Nephron (organoid): ENCODE data around the gene CLDN7.

Source experiments
- H3K27ac Mint-ChIP-seq, 3 experiments: 2 replicates each; pipeline ENCODE4 v1.8.0; 2020; ENCODE audit warnings: mixed read lengths in 3 of 3, mild to moderate bottlenecking in 2 of 3, moderate library complexity in 1 of 3
- H3K27me3 Mint-ChIP-seq: 2 replicates; pipeline ENCODE4 v1.8.0; 2021; ENCODE audit warnings: low read depth, mild to moderate bottlenecking, moderate library complexity, mixed read lengths
- H3K36me3 Mint-ChIP-seq: 2 replicates; pipeline ENCODE4 v1.8.0; 2020; ENCODE audit warnings: low read depth, mixed read lengths
- H3K4me1 Mint-ChIP-seq: 2 replicates; pipeline ENCODE4 v1.8.0; 2020; ENCODE audit warnings: mixed read lengths
- H3K4me3 Mint-ChIP-seq, 3 experiments: 2 replicates each; pipeline ENCODE4 v1.8.0; 2020; ENCODE audit warnings: mild to moderate bottlenecking in 3 of 3, mixed read lengths in 3 of 3, moderate library complexity in 2 of 3
- H3K9me3 Mint-ChIP-seq: 2 replicates; pipeline ENCODE4 v1.8.0; 2020; ENCODE audit warnings: mixed read lengths
- CTCF ChIP-seq, 3 experiments: fragments of 200-600 bp; sonication (generic); IDR thresholded peaks; one replicate each; pipeline ENCODE4 v1.5.0; 2021; ENCODE audit warnings: antibody characterized with exemption in 3 of 3; ENCODE audit not compliant: unreplicated experiment in 3 of 3

CLDN7 gene

GRCh38 chr17:7237266-7237760 is 25.0 kb downstream of the CLDN7 start:
- Mint-ChIP-seq H3K4me1 (peaks cover 56% of the 10 kb centered on the region), H3K4me3 (peak overlapping the region; percentile 96 to 100 (median 96)), H3K27me3 (no peaks in the 10 kb centered on the region), H3K9me3 (no peaks in the 10 kb centered on the region), H3K27ac (peak overlapping the region; percentile 99), H3K36me3 (peaks cover 53% of the 10 kb centered on the region)
- TF ChIP-seq CTCF (IDR thresholded peaks at IDR 0.05; ENCODE audit: unreplicated experiment in 3 of 3), result no peak

GRCh38 chr17:7236808-7237207 is 25.5 kb downstream of the CLDN7 start:
- TF ChIP-seq CTCF (IDR thresholded peaks at IDR 0.05; ENCODE audit: unreplicated experiment in 3 of 3), result no peak
- Mint-ChIP-seq H3K27me3 (no peaks in the 10 kb centered on the region), H3K27ac (peak overlapping the region; percentile 99), H3K36me3 (peaks cover 54% of the 10 kb centered on the region), H3K9me3 (no peaks in the 10 kb centered on the region), H3K4me3 (peak overlapping the region; percentile 96 to 100 (median 96)), H3K4me1 (peaks cover 57% of the 10 kb centered on the region)

GRCh38 chr17:7235693-7236665 is 26.3 kb downstream of the CLDN7 start:
- Mint-ChIP-seq H3K27ac (peak overlapping the region; percentile 62 to 99 (median 99)), H3K4me1 (peaks cover 50% of the 10 kb centered on the region), H3K4me3 (peak overlapping the region; percentile 96 to 100 (median 96)), H3K36me3 (peaks cover 47% of the 10 kb centered on the region), H3K9me3 (no peaks in the 10 kb centered on the region), H3K27me3 (no peaks in the 10 kb centered on the region)
- TF ChIP-seq CTCF (IDR thresholded peaks at IDR 0.05; ENCODE audit: unreplicated experiment in 3 of 3), result no peak

GRCh38 chr17:7234083-7234951 is 28.0 kb downstream of the CLDN7 start, which contains the start of gene DVL2:
Gene DVL2 (minus strand): TSS chr17:7234517. CDS start chr17:7234262, 255 bp downstream.
- peaks cover 48% of the 10 kb centered on the region for H3K36me3 Mint-ChIP-seq
- H3K4me1 Mint-ChIP-seq, result peaks cover 35% of the 10 kb centered on the region
- no peak for TF ChIP-seq CTCF (IDR thresholded peaks at IDR 0.05; ENCODE audit: unreplicated experiment in 3 of 3)
- H3K9me3 Mint-ChIP-seq, result no peaks in the 10 kb centered on the region
- H3K27me3 Mint-ChIP-seq, result no peaks in the 10 kb centered on the region
- peak within 1 kb of the TSS; percentile 96 to 99 (median 98) for H3K27ac Mint-ChIP-seq
- peak within 1 kb of the TSS; percentile 96 to 100 (median 96) for H3K4me3 Mint-ChIP-seq

GRCh38 chr17:7233701-7234082 is 28.6 kb downstream of the CLDN7 start:
- no peak for TF ChIP-seq CTCF (IDR thresholded peaks at IDR 0.05; ENCODE audit: unreplicated experiment in 3 of 3)
- H3K9me3 Mint-ChIP-seq, result no peaks in the 10 kb centered on the region
- H3K4me1 Mint-ChIP-seq, result peaks cover 35% of the 10 kb centered on the region
- H3K27me3 Mint-ChIP-seq, result no peaks in the 10 kb centered on the region
- peak overlapping the region; percentile 96 to 100 (median 96) for H3K4me3 Mint-ChIP-seq
- peak overlapping the region; percentile 96 to 99 (median 98) for H3K27ac Mint-ChIP-seq
- peaks cover 55% of the 10 kb centered on the region for H3K36me3 Mint-ChIP-seq
